Measurements from ENCODE around the gene HDAC8. TPM values are rescaled to one million over a fixed set of nuclear protein-coding genes. Genes with fewer than 3 reads are reported as not detected.

HDAC8 gene
- total RNA-seq, 1 experiment from 2014 or later, result 33.5 TPM

- TF ChIP-seq TCF7L2 (IDR thresholded peaks at IDR 0.05; ENCODE audit: low read depth, low read length) (no peak), POLR2AphosphoS5 (IDR thresholded peaks at IDR 0.05; ENCODE audit: low read depth, low read length) (no peak), REST (IDR thresholded peaks at IDR 0.05; ENCODE audit: insufficient read depth in 1 of 2, low read depth in 2 of 2, low read length in 1 of 2) (no peak), CTCF (IDR thresholded peaks at IDR 0.05) (no peak), SIN3A (IDR thresholded peaks at IDR 0.05; ENCODE audit: borderline replicate concordance, insufficient read depth, low read depth, low read length) (no peak)
- DNase-seq (ENCODE audit: low read depth, low spot score), result no peak
- Histone ChIP-seq H3K4me1 (ENCODE audit: control insufficient read depth, insufficient read depth, low read length) (no peaks in the 10 kb centered on the region), H3K27ac (ENCODE audit: low read length) (no peak overlapping the region), H3K36me3 (ENCODE audit: control insufficient read depth, insufficient read depth, low read length) (no peaks in the 10 kb centered on the region), H3K9me3 (ENCODE audit: control insufficient read depth, insufficient read depth, low read depth, low read length) (no peaks in the 10 kb centered on the region), H3K27me3 (ENCODE audit: control insufficient read depth, insufficient read depth, low read length) (no peaks in the 10 kb centered on the region), H3K4me3 (ENCODE audit: low read depth in 2 of 2, low read length in 2 of 2) (no peak overlapping the region)
- POLR2A ChIA-PET, result no interaction called here
- no peak for ATAC-seq
- intact Hi-C loops (cut with micrococcal nuclease; ENCODE audit: unreplicated experiment) (no loop called here), in situ Hi-C loops (cut with HindIII; ENCODE audit: low pct_unique_long_range_greater_than_20kb, low sequenced_read_pairs) (no loop called here)
- no TSS peak for BruUV-seq (replicated peaks)
- CTCF ChIA-PET, result no interaction called here
Observed at GRCh38 chrX:72296991-72297390, 275.7 kb downstream of the HDAC8 start.

GRCh38 chrX:72295745-72296144 lies 276.9 kb downstream of the HDAC8 start:
- H3K9me3 ChIP-seq (ENCODE audit: control insufficient read depth, insufficient read depth, low read depth, low read length), result no peaks in the 10 kb centered on the region
- BruUV-seq (replicated peaks), result no TSS peak
- no peaks in the 10 kb centered on the region for H3K27me3 ChIP-seq (ENCODE audit: control insufficient read depth, insufficient read depth, low read length)
- TF ChIP-seq REST (IDR thresholded peaks at IDR 0.05; ENCODE audit: insufficient read depth in 1 of 2, low read depth in 2 of 2, low read length in 1 of 2) (no peak), SIN3A (IDR thresholded peaks at IDR 0.05; ENCODE audit: borderline replicate concordance, insufficient read depth, low read depth, low read length) (no peak), TCF7L2 (IDR thresholded peaks at IDR 0.05; ENCODE audit: low read depth, low read length) (no peak), POLR2AphosphoS5 (IDR thresholded peaks at IDR 0.05; ENCODE audit: low read depth, low read length) (no peak), CTCF (IDR thresholded peaks at IDR 0.05) (no peak)
- no peaks in the 10 kb centered on the region for H3K36me3 ChIP-seq (ENCODE audit: control insufficient read depth, insufficient read depth, low read length)
- no peak overlapping the region for H3K27ac ChIP-seq (ENCODE audit: low read length)
- POLR2A ChIA-PET, result no interaction called here
- intact Hi-C loops (cut with micrococcal nuclease; ENCODE audit: unreplicated experiment), result no loop called here
- in situ Hi-C loops (cut with HindIII; ENCODE audit: low pct_unique_long_range_greater_than_20kb, low sequenced_read_pairs), result no loop called here
- CTCF ChIA-PET, result no interaction called here
- H3K4me3 ChIP-seq (ENCODE audit: low read depth in 2 of 2, low read length in 2 of 2), result no peak overlapping the region
- no peaks in the 10 kb centered on the region for H3K4me1 ChIP-seq (ENCODE audit: control insufficient read depth, insufficient read depth, low read length)
- ATAC-seq, result no peak
- no peak for DNase-seq (ENCODE audit: low read depth, low spot score)
